Cerebellar cortex (tissue), 1 donor: ENCODE data around the gene ABLIM3.
A peak's percentile ranks its signal among the peaks of the same experiment; 100 is the strongest.

Experiments used
- DNase-seq: peaks from one replicate; pipeline ENCODE4 v3.0.0-alpha.2; 2015; ENCODE audit warnings: low spot score

Gene ABLIM3

DNA sequence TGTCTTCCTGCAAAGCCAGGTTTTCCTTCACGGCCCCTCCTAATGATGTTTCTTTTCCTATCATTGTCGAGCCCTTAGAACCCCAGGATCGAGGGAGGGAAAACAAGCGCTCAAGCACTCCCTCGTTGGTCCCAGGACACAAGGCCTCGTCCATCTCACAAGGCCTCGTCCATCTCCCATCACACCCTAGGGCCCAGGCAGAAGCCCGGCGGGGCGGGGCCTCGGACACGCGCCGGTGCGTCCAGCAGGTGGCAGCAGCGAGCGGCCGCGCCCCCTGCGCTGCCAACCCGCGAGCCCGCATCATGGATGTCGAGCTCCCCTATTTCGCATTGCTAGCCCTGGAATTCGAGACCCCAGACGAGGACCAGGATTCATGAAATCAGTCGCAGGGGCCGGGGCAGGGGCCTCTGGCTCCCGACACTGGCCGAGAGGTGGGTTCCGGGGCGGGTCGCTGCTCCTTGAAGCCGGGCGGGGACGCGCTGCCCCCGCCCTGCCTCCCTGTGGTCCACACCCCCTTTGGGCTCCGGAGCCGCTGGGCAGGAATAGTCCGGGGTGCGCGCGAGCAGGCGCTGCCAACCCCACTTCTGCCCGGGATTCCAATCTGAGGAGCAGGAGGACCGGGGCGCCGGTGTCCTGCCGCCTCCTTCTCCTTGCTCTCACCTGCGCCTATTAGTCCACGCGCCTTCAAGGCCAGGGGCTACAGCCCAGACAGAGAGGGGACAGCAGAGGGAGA lies at the start of gene ABLIM3:
Gene ABLIM3 (plus strand): TSS at position 270 of the 733 bp plus-strand sequence. CDS start 603 bp downstream, outside the sequence.
- peak; percentile 65 for DNase-seq

DNA sequence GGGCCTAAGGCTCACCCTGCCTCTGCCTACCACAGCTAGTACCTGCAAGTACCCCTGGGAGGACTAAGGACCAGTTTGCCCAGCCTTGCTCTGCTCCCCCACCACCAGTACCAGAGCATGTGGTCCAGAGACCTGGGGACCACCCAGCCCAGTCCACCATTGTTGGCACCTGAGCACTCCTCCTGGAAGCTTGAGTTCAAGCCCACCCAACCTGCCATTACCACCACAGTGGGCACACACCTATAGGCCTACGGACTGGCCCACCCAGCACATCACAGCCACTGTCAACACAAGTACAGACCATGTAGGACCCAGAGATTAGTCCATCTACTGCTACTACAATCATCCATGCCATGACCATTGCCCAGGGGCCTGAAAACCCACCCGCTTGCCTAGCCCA lies 47.7 kb upstream of the ABLIM3 start:
- no peak for DNase-seq

DNA sequence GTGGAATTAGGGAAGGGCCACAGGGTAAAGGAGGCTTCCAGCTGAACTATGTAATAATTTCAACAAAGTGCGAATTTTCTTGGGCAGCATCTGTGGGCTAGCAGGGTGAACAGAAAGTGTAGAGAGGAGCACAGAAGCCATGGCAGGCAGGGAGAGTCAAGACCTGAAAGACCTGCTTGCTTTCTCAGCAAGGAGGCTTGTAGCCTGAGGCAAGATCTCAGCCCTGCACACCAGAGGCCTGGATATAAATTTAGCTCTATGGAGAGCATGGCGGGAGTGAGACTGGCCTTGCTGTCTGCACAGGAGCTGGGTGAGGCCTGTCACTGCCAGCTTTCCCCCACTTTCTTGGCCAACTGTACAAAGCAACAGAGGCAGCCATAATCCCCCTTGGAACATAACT lies 46.3 kb upstream of the ABLIM3 start:
- no peak for DNase-seq

DNA sequence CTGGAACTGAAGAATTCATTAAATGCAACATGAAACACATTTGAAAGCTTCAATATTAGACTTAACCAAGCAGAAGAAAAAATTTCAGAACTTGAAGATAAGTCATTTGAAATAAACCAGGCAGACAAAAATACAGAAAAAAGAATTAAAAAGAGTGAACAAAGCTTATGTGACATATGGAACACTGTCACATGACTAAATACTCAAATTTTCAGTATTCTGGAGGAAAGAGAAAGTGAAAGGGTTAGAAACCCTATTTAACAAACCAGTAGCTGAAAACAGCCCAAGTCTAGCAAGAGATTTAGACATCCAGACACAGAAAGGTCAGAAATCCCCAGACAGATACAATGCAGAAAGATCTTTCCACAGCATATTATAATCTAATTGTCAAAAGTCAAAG lies 41.4 kb upstream of the ABLIM3 start:
- DNase-seq: no peak

DNA sequence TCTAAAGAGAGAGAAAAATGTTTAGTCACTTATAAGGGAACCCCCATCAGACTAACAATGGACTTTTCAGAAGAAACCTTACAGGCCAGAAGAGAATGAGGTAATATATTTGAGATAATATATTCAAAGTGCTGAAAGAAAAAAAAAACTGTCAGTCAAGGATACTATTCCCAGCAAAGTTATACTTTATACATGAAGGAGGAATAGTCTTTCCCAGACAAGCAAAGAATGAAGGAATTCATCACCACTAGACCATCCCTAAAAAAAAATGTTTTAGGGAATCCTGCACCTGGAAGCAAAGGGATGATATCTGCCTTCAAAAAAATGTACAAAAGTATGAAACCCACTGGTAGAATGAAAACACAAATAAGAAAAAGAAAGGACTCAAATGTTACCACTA lies 41.0 kb upstream of the ABLIM3 start:
- DNase-seq: no peak

DNA sequence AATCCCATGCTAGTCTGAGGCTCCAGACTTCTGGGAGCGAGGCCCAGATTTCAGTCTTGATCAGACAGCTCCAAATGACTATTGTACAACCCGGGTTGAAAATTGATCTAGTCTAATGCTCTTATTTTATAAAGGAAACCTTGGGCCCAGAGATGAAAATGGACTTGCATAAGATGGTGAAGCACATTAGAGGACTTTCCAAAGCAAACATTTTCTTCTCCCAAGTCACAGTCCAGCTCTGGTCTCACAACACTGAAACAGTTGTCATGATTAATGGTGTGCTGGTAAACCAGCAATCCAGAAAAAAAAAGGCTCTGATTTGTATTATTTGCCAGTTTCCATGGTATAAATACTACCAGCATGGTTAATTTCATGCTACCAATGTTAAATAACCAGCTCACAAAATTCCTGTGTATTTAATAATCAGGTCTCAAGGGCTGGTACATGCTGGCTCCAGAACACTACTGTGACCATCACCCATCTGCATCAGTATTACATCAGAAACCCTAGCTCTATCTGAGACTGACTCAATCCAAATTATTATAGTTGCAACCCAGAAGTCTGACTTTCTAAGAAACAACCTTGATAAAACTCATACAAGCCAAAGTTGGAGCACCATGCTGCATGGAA lies 32.5 kb upstream of the ABLIM3 start:
- DNase-seq: no peak

DNA sequence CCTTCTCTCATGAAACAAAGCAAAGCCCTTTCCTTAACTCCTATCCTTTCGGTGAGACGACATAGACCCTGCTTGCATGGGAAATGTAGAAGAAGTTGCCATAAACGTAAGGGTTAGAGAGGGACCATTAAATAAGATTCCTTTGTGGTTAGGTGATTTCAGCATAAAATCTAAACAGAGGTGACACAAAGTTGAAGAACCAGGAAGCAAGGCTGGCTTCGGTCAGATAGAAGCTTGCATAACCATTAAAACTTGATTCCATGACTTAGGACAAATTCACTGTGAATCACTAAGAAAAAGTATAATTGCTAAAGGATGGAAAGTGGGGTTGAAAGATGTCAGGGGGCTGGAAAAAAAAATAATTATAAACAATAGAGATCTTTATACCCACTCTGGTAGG lies 30.9 kb upstream of the ABLIM3 start:
- DNase-seq: no peak

DNA sequence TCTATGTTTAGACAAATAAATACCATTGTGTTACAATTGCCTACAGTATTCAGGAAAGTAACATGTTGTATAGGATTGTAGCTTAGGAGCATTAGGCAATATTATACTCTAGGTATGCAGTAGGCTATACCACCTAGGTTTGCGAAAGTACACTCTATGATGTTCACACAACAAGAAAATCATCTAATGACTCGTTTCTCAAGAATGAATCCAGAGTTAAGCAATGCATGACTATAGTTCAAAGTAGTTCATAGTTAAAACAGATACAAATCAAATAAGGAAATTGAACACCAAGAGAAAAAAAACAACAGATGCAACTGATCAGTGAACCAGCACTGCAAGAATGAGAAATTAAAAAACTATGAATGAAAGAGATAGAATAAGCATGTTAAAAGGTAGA lies 27.6 kb upstream of the ABLIM3 start:
- no peak for DNase-seq

DNA sequence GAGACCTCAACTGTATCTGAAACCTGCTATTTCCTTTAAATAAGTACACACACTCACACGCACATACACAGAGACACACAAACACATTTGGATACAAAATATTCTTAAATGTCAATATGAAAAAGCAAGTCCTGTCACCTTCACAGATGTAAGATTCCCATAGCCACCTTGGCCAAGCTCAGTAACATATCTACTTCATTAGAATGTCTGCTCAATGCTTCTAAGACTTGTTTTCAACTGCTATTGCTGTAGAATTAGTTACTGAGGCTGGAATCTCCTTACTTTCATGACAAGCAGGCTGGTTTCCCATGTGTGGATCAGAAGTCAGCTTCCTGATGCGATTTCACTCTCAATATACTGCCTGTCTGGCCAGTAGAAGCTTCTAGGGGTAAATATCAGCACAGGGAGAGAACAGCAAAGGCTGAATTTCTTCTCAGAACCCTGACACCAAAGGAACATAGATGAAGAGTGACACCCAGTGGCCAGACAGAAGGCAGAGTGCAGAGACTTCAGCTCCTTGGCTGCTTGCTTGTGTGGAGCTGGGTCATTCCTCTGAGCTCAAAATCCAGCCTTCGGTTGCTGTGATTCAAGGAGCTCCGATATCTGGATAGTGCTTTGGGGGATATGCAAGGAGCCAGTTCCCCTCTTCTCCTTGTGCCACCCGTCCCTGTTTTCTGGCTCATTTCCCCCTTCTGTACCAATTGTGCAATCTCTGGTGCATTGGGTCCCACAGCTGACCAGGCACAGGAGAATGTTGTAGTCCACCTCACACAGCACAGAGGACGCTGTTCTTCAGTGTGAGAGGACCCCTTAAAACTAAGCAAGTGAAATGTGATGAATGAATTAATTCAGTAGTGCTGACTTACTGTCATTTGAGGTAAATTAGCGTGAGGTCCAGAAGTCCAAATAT lies 26.6 kb upstream of the ABLIM3 start:
- DNase-seq: peak; percentile 88

DNA sequence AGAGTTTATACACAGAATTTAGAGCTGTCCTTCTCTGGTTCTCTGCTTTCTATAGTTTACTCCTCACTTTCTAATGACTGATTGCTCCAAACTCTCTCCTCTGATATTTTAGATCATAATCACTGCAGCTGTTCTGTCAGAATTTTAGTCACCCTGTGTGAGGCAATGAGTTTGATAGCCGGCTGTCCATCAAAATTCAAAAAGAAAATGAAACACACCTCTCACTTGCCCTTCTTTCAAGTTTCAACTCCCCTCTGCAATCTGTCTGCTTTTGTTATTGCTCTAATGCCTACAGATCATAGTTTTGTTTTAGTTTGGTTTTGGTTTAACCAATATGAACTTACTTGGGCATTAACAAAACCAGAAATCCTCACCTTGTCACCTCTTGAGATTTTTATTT lies 23.3 kb upstream of the ABLIM3 start:
- no peak for DNase-seq

DNA sequence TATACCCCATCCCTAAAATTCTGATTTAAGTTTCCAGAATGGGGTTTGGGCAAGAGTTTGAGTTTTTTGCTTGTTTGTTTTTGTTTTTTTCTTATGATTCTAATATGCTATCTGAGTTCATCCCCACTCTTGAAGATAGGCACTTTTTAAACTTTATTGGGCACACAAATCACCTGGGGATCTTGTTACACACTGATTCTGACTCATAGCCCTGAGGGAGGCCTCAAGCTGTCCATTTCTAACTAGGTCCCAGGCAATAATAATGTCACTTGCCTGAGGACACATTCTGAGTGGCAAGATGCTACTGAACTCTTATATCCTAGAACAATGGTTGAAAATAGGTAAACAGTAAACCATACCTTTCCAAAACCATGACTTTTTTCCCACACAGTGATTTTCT lies 22.8 kb upstream of the ABLIM3 start:
- DNase-seq: no peak

DNA sequence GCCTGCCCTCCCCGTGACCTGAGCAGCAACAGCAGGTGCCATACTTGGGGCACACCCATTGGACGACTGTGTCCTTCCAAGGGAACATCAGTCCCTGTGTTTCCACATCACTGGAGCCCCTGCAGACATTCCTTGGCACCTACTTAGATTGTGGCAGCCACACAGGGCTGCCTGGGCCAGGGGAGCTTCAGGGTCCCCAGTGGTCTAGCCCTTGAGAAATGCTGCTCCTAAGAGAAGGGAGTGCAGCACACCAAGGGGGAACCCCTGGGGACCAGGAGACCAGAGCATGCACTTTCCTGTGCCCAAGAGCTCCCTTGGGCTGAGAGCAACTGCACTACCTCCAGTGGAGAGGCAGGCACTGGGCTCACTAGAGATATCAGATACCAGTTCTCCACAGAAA lies 20.1 kb upstream of the ABLIM3 start:
- DNase-seq: no peak

DNA sequence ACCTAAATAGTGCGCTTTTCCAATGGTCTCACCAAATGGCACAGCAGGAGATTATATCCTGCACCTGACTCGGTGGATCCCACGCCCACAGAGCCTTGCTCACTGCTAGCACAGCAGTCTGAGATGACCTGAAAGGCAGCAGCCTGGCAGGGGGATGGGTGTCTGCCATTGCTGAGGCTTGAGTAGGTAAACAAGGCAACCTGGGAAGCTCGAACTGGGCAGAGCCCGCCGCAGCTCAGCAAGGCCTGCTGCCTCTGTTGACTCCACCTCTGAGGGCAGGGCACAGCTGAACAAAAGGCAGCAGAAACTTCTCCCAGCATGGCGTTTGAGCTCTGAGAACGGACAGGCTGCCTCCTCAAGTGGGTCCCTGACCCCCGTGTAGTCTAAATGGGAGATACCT lies 18.1 kb upstream of the ABLIM3 start:
- DNase-seq: no peak

DNA sequence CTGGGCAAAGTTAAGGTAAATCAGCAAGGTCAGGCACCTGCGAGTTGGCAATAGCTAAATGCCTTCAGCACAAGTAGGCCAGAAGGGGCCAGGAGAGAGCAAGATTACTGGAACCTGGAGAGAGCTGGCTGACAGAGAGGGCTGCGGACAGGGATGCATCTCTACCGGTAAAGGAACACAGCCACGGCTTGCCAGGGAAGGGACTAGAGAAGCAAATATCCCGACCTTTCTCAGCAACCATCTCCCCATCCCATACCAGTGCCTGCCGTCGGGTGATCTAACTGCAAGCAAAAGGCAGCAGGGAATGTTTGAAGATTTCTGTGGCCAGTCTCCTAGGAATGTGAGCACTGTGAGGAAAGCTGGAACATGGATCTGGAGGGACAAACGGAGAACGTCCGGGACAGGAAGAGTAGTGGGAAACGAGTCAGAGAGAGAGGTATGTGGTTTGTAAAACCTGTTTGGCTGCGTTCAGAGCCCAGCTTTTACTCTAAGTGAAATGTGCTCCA lies 15.9 kb upstream of the ABLIM3 start:
- DNase-seq: peak; percentile 77

DNA sequence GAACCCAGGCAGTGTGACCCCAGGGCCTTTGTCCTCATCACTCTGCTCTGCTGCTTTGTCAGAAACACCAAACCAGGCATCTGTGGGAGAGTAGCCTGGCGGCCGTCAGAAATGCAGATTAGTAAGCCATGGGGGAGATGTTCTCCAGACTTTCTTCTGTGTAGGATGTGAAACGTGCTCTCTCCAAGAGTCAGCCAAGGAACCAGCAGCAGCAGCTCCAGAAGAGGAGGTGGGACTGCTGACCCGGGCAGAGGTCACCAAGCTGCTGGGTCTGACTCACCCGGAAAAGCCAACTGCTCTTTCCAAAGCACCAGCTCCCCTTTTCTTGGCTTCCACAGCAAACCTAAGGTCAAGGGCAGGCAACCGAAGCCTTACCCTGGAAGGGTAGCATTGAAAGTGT lies 14.4 kb upstream of the ABLIM3 start:
- no peak for DNase-seq

DNA sequence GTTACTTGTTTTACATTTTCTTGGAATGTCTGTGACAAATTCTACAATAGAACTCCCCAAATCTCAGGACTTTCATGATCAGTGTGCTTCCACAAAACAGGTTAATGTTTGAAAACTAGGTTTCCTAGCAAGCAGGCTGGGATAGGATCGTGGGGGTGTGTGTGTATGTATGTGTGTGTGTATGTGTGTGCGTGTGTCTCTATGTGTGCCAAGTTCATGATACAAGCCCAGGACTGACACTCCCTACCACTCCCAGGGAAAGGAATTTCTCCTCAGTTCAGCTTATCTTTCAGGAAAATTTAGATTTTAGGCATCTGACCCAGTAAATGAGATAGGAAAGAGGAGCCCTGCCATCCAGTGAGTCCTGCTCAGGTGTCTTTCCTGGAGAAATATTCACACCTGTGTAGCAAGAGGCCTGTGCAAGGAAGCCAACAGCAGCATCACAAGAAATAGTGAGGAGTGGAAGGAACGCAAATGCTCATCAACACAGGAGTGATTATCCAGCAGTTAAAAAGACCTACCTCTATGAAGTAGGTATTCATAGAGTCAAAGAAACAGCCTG lies 13.8 kb upstream of the ABLIM3 start:
- DNase-seq: no peak

DNA sequence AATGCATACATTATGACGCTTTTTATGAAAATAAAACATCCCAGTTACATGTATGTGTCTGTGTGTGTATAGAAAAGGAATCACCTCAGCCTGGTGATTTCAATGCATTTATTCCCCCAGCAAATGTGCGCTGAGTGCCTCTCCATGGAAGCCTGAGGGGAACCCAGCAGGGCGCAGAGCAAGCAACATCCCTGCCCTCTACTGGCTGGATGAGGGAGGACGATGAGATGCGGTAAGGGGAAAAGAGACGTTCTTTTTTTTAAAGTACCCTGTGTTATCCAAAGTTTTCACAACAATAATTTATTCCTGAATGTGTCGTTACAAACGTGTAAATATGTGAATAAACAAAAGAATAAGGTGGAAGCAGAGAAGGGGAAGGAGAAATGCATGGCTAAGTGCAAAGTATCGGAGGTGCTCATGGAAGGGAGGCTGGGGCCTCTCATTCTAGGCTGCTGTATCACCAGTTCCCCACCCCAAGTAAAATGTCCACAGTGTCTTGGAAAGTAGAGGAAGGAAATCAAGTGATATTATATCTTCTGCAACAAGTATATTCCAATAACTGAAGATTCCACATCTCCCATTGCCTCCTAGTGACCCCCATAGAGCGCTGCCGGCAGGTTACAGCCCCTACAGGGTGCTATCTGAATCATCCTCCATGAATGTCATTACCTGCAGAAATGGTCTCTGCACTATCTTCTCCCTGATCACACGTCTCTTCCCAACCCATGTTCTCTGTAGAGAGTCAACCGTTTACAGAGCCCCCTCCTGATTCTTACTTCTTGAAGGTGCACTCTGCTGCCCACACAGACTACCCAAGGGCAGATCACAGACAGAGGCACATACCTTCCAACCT lies 13.0 kb upstream of the ABLIM3 start:
- DNase-seq: no peak

DNA sequence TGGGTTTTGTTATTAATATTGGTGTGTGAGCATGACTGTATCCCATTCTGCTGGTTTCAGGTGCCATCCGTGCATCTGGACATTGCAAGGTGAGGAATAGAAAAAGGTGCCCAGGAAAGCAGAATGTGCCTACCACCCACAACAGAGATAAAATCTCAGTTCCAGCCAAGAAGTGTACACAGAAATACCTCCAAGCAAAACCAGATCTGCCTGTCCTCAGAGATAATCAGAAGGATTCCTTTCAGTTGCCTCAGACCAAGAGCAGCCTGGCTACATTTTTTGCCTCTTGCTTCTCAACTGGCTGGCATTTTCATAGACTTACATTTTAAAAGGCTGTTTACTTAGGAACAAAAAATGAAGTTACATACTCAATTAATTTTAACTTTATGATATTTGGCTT lies 12.1 kb upstream of the ABLIM3 start:
- DNase-seq: no peak

DNA sequence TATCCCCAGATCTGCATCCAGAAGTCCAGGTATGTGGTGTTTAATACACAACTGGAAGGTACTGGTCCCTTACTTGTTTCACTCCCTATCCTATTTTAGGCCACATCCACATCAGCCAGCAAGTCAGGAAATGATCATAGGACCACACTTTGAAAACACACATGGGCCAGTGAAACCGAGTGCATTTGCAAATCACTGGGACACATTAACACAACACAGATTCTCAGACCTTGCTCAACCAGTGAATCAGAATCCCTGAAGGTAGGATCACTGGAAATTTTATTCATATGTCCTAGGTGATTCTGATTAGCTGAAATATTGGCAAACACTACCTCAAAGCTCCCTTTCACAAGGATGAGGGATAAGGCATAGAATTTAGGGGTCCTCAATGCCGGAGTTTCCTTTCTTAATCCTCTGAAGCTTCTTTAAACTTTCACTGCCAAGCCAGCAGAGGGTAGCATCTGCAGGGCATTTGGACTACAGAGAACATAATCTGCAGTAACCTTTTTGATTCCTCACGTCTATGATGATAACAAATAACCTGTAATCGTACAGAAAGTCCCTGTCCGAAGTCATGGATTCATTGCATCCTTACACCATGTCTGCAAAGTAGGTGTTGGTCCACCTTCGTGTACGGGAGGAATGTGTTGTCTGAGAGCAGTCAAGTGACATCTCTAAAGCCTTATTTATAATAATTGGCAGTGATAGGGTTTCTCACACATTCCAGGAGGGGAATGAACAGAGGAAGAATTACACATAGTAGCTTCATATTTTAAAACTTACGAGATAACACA lies 11.0 kb upstream of the ABLIM3 start:
- DNase-seq: no peak

DNA sequence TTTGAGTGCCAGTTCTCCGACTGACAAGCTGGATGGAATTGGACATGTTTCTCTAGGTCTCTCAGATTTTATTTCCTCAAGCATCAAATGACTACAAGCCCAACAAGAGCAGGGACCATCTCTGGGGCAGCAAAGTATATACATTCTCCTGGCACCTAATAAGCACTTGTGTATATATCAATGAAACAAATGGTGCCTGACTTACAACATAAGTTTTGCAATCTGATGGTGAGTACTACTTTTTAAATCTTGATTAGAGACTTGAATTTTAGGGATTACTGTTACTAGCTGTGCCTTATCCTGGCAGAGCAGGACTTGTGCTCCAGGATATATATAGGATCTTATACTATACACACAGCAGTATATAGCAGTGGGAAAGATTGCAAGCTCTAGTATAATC lies 8.8 kb upstream of the ABLIM3 start:
- no peak for DNase-seq
